CD14-positive monocyte (primary cell): ENCODE results near the gene PNRC1. TPM values are rescaled to one million over a fixed set of nuclear protein-coding genes. Genes with fewer than 3 reads are reported as not detected.

Source experiments
- DNase-seq, 3 donors: peaks; one replicate each; pipeline ENCODE4 v3.0.0-alpha.2; 2011 to 2022
- H2AFZ ChIP-seq: 2 replicates; pipeline ENCODE4 v1.6.0; 2012; ENCODE audit warnings: mild to moderate bottlenecking, low read depth, low read length, inconsistent platforms; ENCODE audit not compliant: insufficient read depth, poor library complexity, severe bottlenecking
- H3K27ac ChIP-seq, 2 donors: 1 replicate in 1 of 2; 2 replicates in 1 of 2; pipeline ENCODE4 v1.5.1; 2012 to 2013; ENCODE audit warnings: low read length in 2 of 2, control low read depth in 1 of 2, inconsistent platforms in 1 of 2, low read depth in 1 of 2, mild to moderate bottlenecking in 1 of 2
- H3K27me3 ChIP-seq, 2 donors: one replicate each; pipeline versions ENCODE4 v1.6.0 to v1.6.1; 2011 to 2013; ENCODE audit warnings: low read length in 2 of 2; ENCODE audit not compliant: control insufficient read depth in 2 of 2, insufficient read depth in 2 of 2
- H3K36me3 ChIP-seq, 2 donors: replicated peaks in 1 of 2; 1 replicate in 1 of 2; 2 replicates in 1 of 2; pipeline versions ENCODE4 v1.5.1 to v1.6.1; 2012 to 2013; ENCODE audit warnings: low read length in 2 of 2, control low read depth in 1 of 2, inconsistent platforms in 1 of 2, mild to moderate bottlenecking in 1 of 2; ENCODE audit not compliant: insufficient read depth in 2 of 2, control insufficient read depth in 1 of 2
- H3K4me1 ChIP-seq, 2 donors: 1 replicate in 1 of 2; 2 replicates in 1 of 2; pipeline versions ENCODE4 v1.5.1 to v1.6.1; 2012 to 2013; ENCODE audit warnings: low read length in 2 of 2, control low read depth in 1 of 2, inconsistent platforms in 1 of 2, mild to moderate bottlenecking in 1 of 2, moderate library complexity in 1 of 2; ENCODE audit not compliant: insufficient read depth in 2 of 2, control insufficient read depth in 1 of 2
- H3K4me2 ChIP-seq: replicated peaks from 2 replicates; pipeline ENCODE3; 2012; ENCODE audit warnings: low read length, moderate library complexity, mild to moderate bottlenecking; ENCODE audit not compliant: poor library complexity, severe bottlenecking; ENCODE audit errors: extremely low read depth
- H3K4me3 ChIP-seq, 3 experiments: fragments of 200-600 bp in 1 of 3; sonication (generic) in 1 of 3; replicated peaks in 1 of 3; 1 replicate in 2 of 3; 2 replicates in 1 of 3; pipeline ENCODE4 v1.5.1; 2011 to 2013; ENCODE audit warnings: low read length in 3 of 3, mild to moderate bottlenecking in 3 of 3, control low read depth in 2 of 3, low read depth in 2 of 3, inconsistent platforms in 1 of 3, moderate library complexity in 1 of 3
- H3K79me2 ChIP-seq: 2 replicates; pipeline ENCODE4 v1.6.0; 2012; ENCODE audit warnings: mild to moderate bottlenecking, control low read depth, inconsistent platforms, low read length, moderate library complexity; ENCODE audit not compliant: insufficient read depth
- H3K9ac ChIP-seq: 2 replicates; pipeline ENCODE4 v1.6.0; 2017; ENCODE audit warnings: low read length, mild to moderate bottlenecking; ENCODE audit not compliant: insufficient read depth, poor library complexity, severe bottlenecking
- H3K9me3 ChIP-seq, 2 donors: replicated peaks in 1 of 2; 1 replicate in 1 of 2; 2 replicates in 1 of 2; pipeline versions ENCODE4 v1.5.1 to v1.6.1; 2012 to 2013; ENCODE audit warnings: low read length in 2 of 2, control low read depth in 1 of 2; ENCODE audit not compliant: control insufficient read depth in 1 of 2, insufficient read depth in 1 of 2
- H4K20me1 ChIP-seq: 2 replicates; pipeline ENCODE4 v1.6.0; 2012; ENCODE audit warnings: mild to moderate bottlenecking, low read length, control low read depth, moderate library complexity; ENCODE audit not compliant: insufficient read depth
- H3K27ac Mint-ChIP-seq, 7 donors: one replicate each; pipeline ENCODE4 v1.8.0; 2020; ENCODE audit warnings: mild to moderate bottlenecking in 7 of 7, mixed read lengths in 7 of 7, moderate library complexity in 6 of 7, inconsistent platforms in 2 of 7
- H3K27me3 Mint-ChIP-seq, 3 donors: one replicate each; pipeline ENCODE4 v1.8.0; 2021 to 2022; ENCODE audit warnings: low read depth in 3 of 3, mild to moderate bottlenecking in 3 of 3, mixed read lengths in 3 of 3, moderate library complexity in 3 of 3, inconsistent platforms in 1 of 3
- H3K36me3 Mint-ChIP-seq, 2 donors: one replicate each; pipeline ENCODE4 v1.8.0; 2020; ENCODE audit warnings: mixed read lengths in 2 of 2, inconsistent platforms in 1 of 2, mild to moderate bottlenecking in 1 of 2
- H3K4me1 Mint-ChIP-seq: one replicate; pipeline ENCODE4 v1.8.0; 2020; ENCODE audit warnings: mild to moderate bottlenecking, mixed read lengths
- H3K4me3 Mint-ChIP-seq, 2 donors: one replicate each; pipeline ENCODE4 v1.8.0; 2020; ENCODE audit warnings: mild to moderate bottlenecking in 2 of 2, mixed read lengths in 2 of 2, moderate library complexity in 1 of 2
- H3K9me3 Mint-ChIP-seq, 7 donors: one replicate each; pipeline ENCODE4 v1.8.0; 2020 to 2022; ENCODE audit warnings: mixed read lengths in 7 of 7, mild to moderate bottlenecking in 6 of 7, moderate library complexity in 6 of 7, inconsistent platforms in 2 of 7
- WGBS: methylation state at CpG from one replicate; pipeline ENCODE4 v1.1.5; 2013; ENCODE audit warnings: missing lambda C conversion rate; ENCODE audit not compliant: insufficient coverage; 5-methylcytosine and 5-hydroxymethylcytosine counted together
- intact Hi-C, 2 donors: fragments of 100-400 bp; cut with micrococcal nuclease; formaldehyde crosslinking; loops; one replicate each; pipeline versions ENCODE4 v1.15.0 to v1.15.1; 2023
- polyA plus RNA-seq, 3 donors: library from polyadenylated mRNA; depleted of rRNA in 1 of 3; unstranded in 2 of 3; stranded (reverse) in 1 of 3; fragments of 300-500 nt in 2 of 3; fragments of >200 nt in 1 of 3; fragmentation: Illumina TruSeq in 2 of 3; gene quantifications; 1 replicate in 2 of 3; 2 replicates in 1 of 3; pipeline ENCODE4 v1.2.3, GENCODE V29; 2012 to 2021
- TF ChIP-seq, protein P1 (sequence below): fragments of 200-600 bp; IDR thresholded peaks from one replicate; pipeline ENCODE4 v1.8.0; 2022; ENCODE audit warnings: antibody characterized with exemption, mild to moderate bottlenecking

Gene PNRC1
- polyA plus RNA-seq, 3 donors = 102 to 398 (median 348) TPM

DNA sequence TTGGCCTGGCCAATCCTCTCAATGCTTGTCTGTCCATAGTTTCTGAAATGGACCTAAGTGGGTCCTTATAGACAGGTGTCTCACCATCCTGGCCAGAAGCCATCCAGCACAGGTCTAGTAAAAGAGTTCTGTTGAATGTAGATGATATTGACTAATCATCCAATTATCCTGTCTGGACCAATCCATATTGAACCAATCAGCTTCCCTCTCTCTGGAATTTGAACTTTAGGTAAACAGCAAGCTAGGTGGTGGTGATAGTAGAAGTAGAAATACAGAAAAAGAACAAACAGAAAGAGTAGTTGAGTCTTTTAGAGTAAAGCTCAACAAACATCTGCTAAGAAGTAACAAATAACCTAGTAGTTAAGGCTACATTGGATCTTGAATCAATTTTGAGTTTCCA is 9.5 kb upstream of the PNRC1 start:
- Mint-ChIP-seq H3K36me3 (no peaks in the 10 kb centered on the region), H3K4me1 (peaks cover 40% of the 10 kb centered on the region), H3K27me3 (no peaks in the 10 kb centered on the region), H3K27ac (no peak overlapping the region), H3K4me3 (no peak overlapping the region), H3K9me3 (no peaks in the 10 kb centered on the region)
- no peaks in the 10 kb centered on the region for H4K20me1 ChIP-seq
- no peaks in the 10 kb centered on the region for H3K79me2 ChIP-seq
- H3K27me3 ChIP-seq = no peaks in the 10 kb centered on the region
- no peaks in the 10 kb centered on the region for H3K36me3 ChIP-seq
- no peak for DNase-seq
- TF ChIP-seq, protein P1, sequence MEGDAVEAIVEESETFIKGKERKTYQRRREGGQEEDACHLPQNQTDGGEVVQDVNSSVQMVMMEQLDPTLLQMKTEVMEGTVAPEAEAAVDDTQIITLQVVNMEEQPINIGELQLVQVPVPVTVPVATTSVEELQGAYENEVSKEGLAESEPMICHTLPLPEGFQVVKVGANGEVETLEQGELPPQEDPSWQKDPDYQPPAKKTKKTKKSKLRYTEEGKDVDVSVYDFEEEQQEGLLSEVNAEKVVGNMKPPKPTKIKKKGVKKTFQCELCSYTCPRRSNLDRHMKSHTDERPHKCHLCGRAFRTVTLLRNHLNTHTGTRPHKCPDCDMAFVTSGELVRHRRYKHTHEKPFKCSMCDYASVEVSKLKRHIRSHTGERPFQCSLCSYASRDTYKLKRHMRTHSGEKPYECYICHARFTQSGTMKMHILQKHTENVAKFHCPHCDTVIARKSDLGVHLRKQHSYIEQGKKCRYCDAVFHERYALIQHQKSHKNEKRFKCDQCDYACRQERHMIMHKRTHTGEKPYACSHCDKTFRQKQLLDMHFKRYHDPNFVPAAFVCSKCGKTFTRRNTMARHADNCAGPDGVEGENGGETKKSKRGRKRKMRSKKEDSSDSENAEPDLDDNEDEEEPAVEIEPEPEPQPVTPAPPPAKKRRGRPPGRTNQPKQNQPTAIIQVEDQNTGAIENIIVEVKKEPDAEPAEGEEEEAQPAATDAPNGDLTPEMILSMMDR = no peak
- H2AFZ ChIP-seq = no peak overlapping the region
- H3K9me3 ChIP-seq = no peaks in the 10 kb centered on the region
- no peak overlapping the region for H3K4me3 ChIP-seq
- H3K27ac ChIP-seq = no peak overlapping the region
- H3K4me2 ChIP-seq = no peak overlapping the region
- intact Hi-C loops = loop anchor here in 1 of 2 donors (10.0 kb wide), 1 partner anchor 86 kb away; no protein-coding TSS in a partner anchor
- peaks cover 34 to 40% of the 10 kb centered on the region in 2 donors for H3K4me1 ChIP-seq
- H3K9ac ChIP-seq = no peak overlapping the region

DNA sequence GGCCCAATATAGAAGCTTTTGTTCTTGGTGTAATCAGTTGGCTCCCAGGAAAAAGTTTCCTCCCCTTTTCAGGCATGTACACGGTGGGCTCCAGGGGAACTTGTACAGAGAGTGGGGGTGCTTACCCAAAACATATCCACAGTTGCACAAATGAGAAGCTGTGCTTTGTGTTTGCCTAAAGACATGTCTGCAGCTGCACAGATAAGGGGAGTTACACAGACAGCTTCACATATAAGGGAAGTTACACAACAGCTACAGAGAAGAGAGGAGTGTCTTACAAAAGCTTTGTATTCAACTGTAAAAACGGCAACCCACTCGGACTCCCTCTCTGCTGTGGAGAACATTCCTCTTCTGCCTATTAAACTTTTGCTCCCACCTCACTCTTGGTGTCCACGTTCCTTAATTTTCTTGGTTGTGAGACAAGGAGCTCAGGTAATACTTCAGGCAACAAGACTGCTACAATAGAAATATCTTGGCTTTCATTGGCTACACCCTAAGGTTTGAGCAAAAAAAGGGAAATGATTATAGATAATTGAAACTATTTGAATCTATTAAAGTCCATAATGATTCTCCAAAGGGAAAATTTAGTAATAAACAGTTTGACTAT is 7.4 kb upstream of the PNRC1 start:
- H3K4me3 ChIP-seq = peak overlapping the region; percentile 7 to 71 (median 42)
- TF ChIP-seq, protein P1 = no peak
- no peaks in the 10 kb centered on the region for H3K36me3 Mint-ChIP-seq
- H3K4me3 Mint-ChIP-seq = peak overlapping the region; percentile 57 to 85
- peak overlapping the region in 1 of 2 donors; percentile 83 for H3K27ac ChIP-seq
- H3K27me3 ChIP-seq = no peaks in the 10 kb centered on the region
- DNase-seq = peak; percentile 56 to 78 (median 73)
- intact Hi-C loops = loop anchor here in 1 of 2 donors (10.0 kb wide), 1 partner anchor 88 kb away; no protein-coding TSS in a partner anchor
- H3K4me2 ChIP-seq = peak overlapping the region; percentile 71
- H3K36me3 ChIP-seq = no peaks in the 10 kb centered on the region
- H3K9me3 ChIP-seq = no peaks in the 10 kb centered on the region
- H3K9ac ChIP-seq = peak overlapping the region; percentile 6
- no peaks in the 10 kb centered on the region for H3K27me3 Mint-ChIP-seq
- no peaks in the 10 kb centered on the region for H3K9me3 Mint-ChIP-seq
- H4K20me1 ChIP-seq = no peaks in the 10 kb centered on the region
- peak overlapping the region; percentile 78 for H2AFZ ChIP-seq
- no CpG with 5 or more reads among the region's 4 CpGs for WGBS
- H3K27ac Mint-ChIP-seq = peak overlapping the region; percentile 84 to 95 (median 91)
- peaks cover 28% of the 10 kb centered on the region for H3K4me1 Mint-ChIP-seq
- H3K79me2 ChIP-seq = no peaks in the 10 kb centered on the region
- H3K4me1 ChIP-seq = peaks cover 21 to 26% of the 10 kb centered on the region in 2 donors
